Hepatocyte (in vitro differentiated cells): Measurements from ENCODE around the gene GPR78.

Experiments
- EZH2 ChIP-seq: fragments of 200-600 bp; sonication (generic); IDR thresholded peaks from 2 replicates; pipeline ENCODE4 v1.6.1; 2016; ENCODE audit warnings: antibody characterized with exemption, mild to moderate bottlenecking, borderline replicate concordance
- TF ChIP-seq, protein P1 (sequence below): fragments of 200-600 bp; sonication (generic); IDR thresholded peaks from 2 replicates; pipeline ENCODE4 v1.5.1; 2016; ENCODE audit warnings: antibody characterized with exemption, mild to moderate bottlenecking; ENCODE audit not compliant: poor library complexity

DNA sequence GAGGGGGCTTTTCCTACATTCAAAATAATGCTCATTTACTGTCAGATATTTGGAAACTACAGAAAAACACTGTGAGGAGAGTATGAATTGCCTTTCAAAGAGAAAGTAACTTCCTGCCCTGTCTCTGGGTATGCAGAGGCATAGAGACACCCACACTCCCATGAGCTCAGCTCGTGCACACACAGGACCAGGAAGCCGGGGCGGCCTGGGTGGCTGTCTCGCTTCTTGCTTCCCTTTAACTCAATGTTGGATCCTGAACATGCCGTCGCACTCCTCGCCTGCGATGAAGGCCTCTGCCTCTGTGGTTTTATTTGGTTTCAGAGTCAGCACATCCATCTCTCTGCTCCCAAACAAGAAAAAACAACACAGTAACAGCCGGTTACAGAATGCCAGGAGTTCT lies 40.1 kb upstream of the GPR78 start:
- TF ChIP-seq, protein P1, sequence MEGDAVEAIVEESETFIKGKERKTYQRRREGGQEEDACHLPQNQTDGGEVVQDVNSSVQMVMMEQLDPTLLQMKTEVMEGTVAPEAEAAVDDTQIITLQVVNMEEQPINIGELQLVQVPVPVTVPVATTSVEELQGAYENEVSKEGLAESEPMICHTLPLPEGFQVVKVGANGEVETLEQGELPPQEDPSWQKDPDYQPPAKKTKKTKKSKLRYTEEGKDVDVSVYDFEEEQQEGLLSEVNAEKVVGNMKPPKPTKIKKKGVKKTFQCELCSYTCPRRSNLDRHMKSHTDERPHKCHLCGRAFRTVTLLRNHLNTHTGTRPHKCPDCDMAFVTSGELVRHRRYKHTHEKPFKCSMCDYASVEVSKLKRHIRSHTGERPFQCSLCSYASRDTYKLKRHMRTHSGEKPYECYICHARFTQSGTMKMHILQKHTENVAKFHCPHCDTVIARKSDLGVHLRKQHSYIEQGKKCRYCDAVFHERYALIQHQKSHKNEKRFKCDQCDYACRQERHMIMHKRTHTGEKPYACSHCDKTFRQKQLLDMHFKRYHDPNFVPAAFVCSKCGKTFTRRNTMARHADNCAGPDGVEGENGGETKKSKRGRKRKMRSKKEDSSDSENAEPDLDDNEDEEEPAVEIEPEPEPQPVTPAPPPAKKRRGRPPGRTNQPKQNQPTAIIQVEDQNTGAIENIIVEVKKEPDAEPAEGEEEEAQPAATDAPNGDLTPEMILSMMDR = no peak
- no peak for TF ChIP-seq EZH2
